ENCODE measurements around the gene VPS26B. TPM values are rescaled to one million over a fixed set of nuclear protein-coding genes. Genes with fewer than 3 reads are reported as not detected.
"Not testable (repeated sequence)": the region's sequence is repeated elsewhere in the genome, so short reads cannot be mapped to it uniquely, and the experiment has no call there.

The VPS26B gene
- total and polyA plus RNA-seq, 3 experiments from 2014 or later: 36.6 to 73.5 (median 36.7) TPM

- peak overlapping the region; percentile 53 for H3K27ac ChIP-seq (ENCODE audit: low read depth, low read length)
- H3K27ac Mint-ChIP-seq: peak overlapping the region; percentile 76 to 97 (median 90)
Measured at GRCh38 chr11:134252346-134253187, 28.1 kb downstream of the VPS26B start.

GRCh38 chr11:134253188-134253993, 28.9 kb downstream of the VPS26B start, which contains the start of the genes ACAD8 and THYN1:
ACAD8 (plus strand) TSS chr11:134253568; CDS start chr11:134253601, 33 bp downstream.
THYN1 (minus strand) TSS chr11:134253352; CDS start chr11:134252882, 470 bp downstream.
- peaks cover 0 to 55% (median 7%) of the 10 kb centered on the region in 3 donors for H3K36me3 Mint-ChIP-seq
- H3K4me3 Mint-ChIP-seq: peak within 1 kb of the TSS; percentile 88 to 99 (median 96)
- no peaks in the 10 kb centered on the region for H3K27me3 Mint-ChIP-seq
- CTCF ChIA-PET: interaction anchor here (1.2 to 2.0 kb wide), 7 partner anchors 9 to 29 kb away, joined by 3 to 8 read pairs (median 5); partner anchors contain the start of genes GLB1L3, NCAPD3 and VPS26B
- DNase-seq: peak; percentile 94 to 98 (median 95)
- peaks cover 20% of the 10 kb centered on the region for H3K36me3 ChIP-seq (ENCODE audit: insufficient read depth, low read length)
- peak within 1 kb of the TSS; percentile 76 to 97 (median 90) for H3K27ac Mint-ChIP-seq
- H3K9me3 ChIP-seq (ENCODE audit: low read length): no peaks in the 10 kb centered on the region
- peaks cover 30 to 47% (median 40%) of the 10 kb centered on the region in 3 donors for H3K4me1 Mint-ChIP-seq
- peak within 1 kb of the TSS; percentile 53 for H3K27ac ChIP-seq (ENCODE audit: low read depth, low read length)
- no peaks in the 10 kb centered on the region for H3K27me3 ChIP-seq (ENCODE audit: insufficient read depth, low read length, poor library complexity, severe bottlenecking)
- H3K4me3 ChIP-seq (ENCODE audit: low read length): peak within 1 kb of the TSS; percentile 91
- H3K4me1 ChIP-seq (ENCODE audit: insufficient read depth, low read length): peaks cover 25% of the 10 kb centered on the region
- POLR2A ChIA-PET: interaction anchor here (0.7 to 4.4 kb wide), 6 partner anchors 20 to 185 kb away, joined by 3 to 36 read pairs (median 4); partner anchors contain the start of genes GLB1L3, JAM3, NCAPD3 and VPS26B
- H3K9me3 Mint-ChIP-seq: no peaks in the 10 kb centered on the region

More at GRCh38 chr11:134252346-134253187, 28.1 kb downstream of the VPS26B start:
- ChIA-PET CTCF (interaction anchor here (1.2 to 2.0 kb wide), 7 partner anchors 10 to 28 kb away, joined by 4 to 10 read pairs (median 5); partner anchors contain the start of genes GLB1L3, NCAPD3 and VPS26B), POLR2A (interaction anchor here (1.0 to 4.4 kb wide), 3 partner anchors 24 to 184 kb away, joined by 3 to 36 read pairs (median 3); partner anchors contain the start of genes JAM3, NCAPD3 and VPS26B)
- no peaks in the 10 kb centered on the region for H3K27me3 Mint-ChIP-seq
- Histone ChIP-seq H3K36me3 (ENCODE audit: insufficient read depth, low read length) (peaks cover 26% of the 10 kb centered on the region), H3K9me3 (ENCODE audit: low read length) (no peaks in the 10 kb centered on the region), H3K27me3 (ENCODE audit: insufficient read depth, low read length, poor library complexity, severe bottlenecking) (no peaks in the 10 kb centered on the region), H3K4me3 (ENCODE audit: low read length) (peak overlapping the region; percentile 91), H3K4me1 (ENCODE audit: insufficient read depth, low read length) (peaks cover 25% of the 10 kb centered on the region)
- peaks cover 0 to 58% (median 6%) of the 10 kb centered on the region in 3 donors for H3K36me3 Mint-ChIP-seq
- H3K9me3 Mint-ChIP-seq: no peaks in the 10 kb centered on the region
- DNase-seq: no peak
- peaks cover 30 to 47% (median 40%) of the 10 kb centered on the region in 3 donors for H3K4me1 Mint-ChIP-seq
- H3K4me3 Mint-ChIP-seq: peak overlapping the region; percentile 88 to 99 (median 96)

DNA sequence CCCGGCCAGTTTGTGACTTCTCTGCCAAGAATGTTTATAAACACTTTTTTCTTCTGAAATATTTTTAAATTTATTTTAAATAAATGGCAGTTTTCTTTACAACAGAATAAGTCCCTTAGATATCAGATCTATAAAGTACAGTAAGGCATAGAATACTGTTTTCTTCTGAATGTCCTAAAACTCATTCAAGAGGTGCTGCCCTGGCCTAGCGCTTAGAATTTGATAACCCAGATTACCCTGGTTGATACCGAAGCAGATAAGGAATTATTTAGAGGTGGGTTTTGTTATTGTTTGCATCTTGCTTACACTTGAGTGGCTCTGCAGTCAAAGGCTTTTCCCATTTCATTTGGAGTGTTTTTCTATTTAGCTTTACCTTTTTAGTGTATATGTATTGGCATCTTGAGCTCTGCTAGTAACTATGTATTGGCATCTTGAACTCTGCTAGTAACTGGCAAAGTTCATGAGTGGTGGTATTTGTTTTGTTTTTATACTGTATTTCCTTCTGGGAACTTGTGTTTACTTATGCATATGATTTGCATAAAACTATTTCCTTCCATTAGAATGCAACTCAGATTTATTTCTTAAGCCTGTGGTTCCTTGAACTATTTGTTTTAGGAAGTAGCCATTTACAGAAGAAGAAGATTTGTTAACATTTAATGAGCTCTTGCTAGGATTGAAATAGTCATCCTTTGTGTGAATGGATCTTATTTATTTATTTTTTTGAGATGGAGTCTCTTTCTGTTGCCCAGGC, 30.1 kb downstream of the VPS26B start:
- ChIA-PET POLR2A (interaction anchor here (1.0 to 4.4 kb wide), 2 partner anchors 19 to 30 kb away, joined by 7 to 36 read pairs; partner anchors contain the start of genes NCAPD3 and VPS26B), CTCF (interaction anchor here (0.9 to 2.0 kb wide), 7 partner anchors 8 to 47 kb away, joined by 3 to 8 read pairs (median 4); partner anchors contain the start of genes GLB1L3 and VPS26B)
- H3K27ac ChIP-seq (ENCODE audit: low read depth, low read length): no peak overlapping the region
- Mint-ChIP-seq H3K9me3 (no peaks in the 10 kb centered on the region), H3K27me3 (no peaks in the 10 kb centered on the region), H3K36me3 (peaks cover 0 to 55% (median 11%) of the 10 kb centered on the region in 3 donors), H3K27ac (peak overlapping the region in 5 of 8 donors; percentile 17 to 85 (median 82)), H3K4me1 (peaks cover 30 to 43% (median 40%) of the 10 kb centered on the region in 3 donors), H3K4me3 (peak overlapping the region in 6 of 7 donors; percentile 88 to 99 (median 95))
- no peaks in the 10 kb centered on the region for H3K9me3 ChIP-seq (ENCODE audit: low read length)
- peaks cover 21% of the 10 kb centered on the region for H3K36me3 ChIP-seq (ENCODE audit: insufficient read depth, low read length)
- H3K27me3 ChIP-seq (ENCODE audit: insufficient read depth, low read length, poor library complexity, severe bottlenecking): no peaks in the 10 kb centered on the region
- no peak overlapping the region for H3K4me3 ChIP-seq (ENCODE audit: low read length)
- peaks cover 25% of the 10 kb centered on the region for H3K4me1 ChIP-seq (ENCODE audit: insufficient read depth, low read length)
- no peak for DNase-seq

- not testable (repeated sequence) for H3K9me3 Mint-ChIP-seq; H3K27me3 ChIP-seq (ENCODE audit: insufficient read depth, low read length, poor library complexity, severe bottlenecking); H3K9me3 ChIP-seq (ENCODE audit: low read length); DNase-seq; H3K4me3 ChIP-seq (ENCODE audit: low read length); H3K27ac ChIP-seq (ENCODE audit: low read depth, low read length); H3K27me3 Mint-ChIP-seq
- H3K4me1 Mint-ChIP-seq: peaks cover 30 to 43% (median 40%) of the 10 kb centered on the region in 3 donors
- peak overlapping the region in 4 of 7 donors; percentile 36 to 91 (median 78) for H3K4me3 Mint-ChIP-seq
- H3K36me3 Mint-ChIP-seq: peaks cover 0 to 55% (median 13%) of the 10 kb centered on the region in 3 donors
- peaks cover 23% of the 10 kb centered on the region for H3K36me3 ChIP-seq (ENCODE audit: insufficient read depth, low read length)
- CTCF ChIA-PET: interaction anchor here (0.9 to 2.0 kb wide), 3 partner anchors 21 to 48 kb away, joined by 3 to 8 read pairs (median 3); partner anchors contain the start of genes GLB1L3 and VPS26B
- H3K4me1 ChIP-seq (ENCODE audit: insufficient read depth, low read length): peaks cover 25% of the 10 kb centered on the region
- POLR2A ChIA-PET: interaction anchor here (4.4 kb wide), 1 partner anchor 30 kb away, joined by 36 read pairs; the partner anchor contains the start of genes NCAPD3 and VPS26B
- H3K27ac Mint-ChIP-seq: peak overlapping the region in 1 of 8 donors; percentile 20
Measured at GRCh38 chr11:134255184-134255561, 30.7 kb downstream of the VPS26B start.

DNA sequence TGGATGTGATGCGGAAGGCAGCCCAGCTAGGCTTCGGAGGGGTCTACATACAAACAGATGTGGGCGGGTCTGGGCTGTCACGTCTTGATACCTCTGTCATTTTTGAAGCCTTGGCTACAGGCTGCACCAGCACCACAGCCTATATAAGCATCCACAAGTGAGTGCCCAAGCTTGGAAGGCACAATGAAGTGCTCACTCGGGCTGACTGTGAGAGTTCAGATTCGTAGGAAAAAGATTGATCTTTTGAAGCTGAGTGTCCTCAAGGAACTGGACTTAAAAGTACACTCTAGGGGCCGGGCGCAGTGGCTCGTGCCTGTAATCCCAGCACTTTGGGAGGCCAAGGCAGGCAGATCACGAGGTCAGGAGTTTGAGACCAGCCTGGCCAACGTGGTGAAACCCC, 32.6 kb downstream of the VPS26B start:
- Histone ChIP-seq H3K4me1 (ENCODE audit: insufficient read depth, low read length) (peaks cover 16% of the 10 kb centered on the region), H3K9me3 (ENCODE audit: low read length) (no peaks in the 10 kb centered on the region), H3K27ac (ENCODE audit: low read depth, low read length) (no peak overlapping the region), H3K27me3 (ENCODE audit: insufficient read depth, low read length, poor library complexity, severe bottlenecking) (no peaks in the 10 kb centered on the region), H3K36me3 (ENCODE audit: insufficient read depth, low read length) (peaks cover 28% of the 10 kb centered on the region), H3K4me3 (ENCODE audit: low read length) (no peak overlapping the region)
- Mint-ChIP-seq H3K36me3 (peaks cover 0 to 63% (median 17%) of the 10 kb centered on the region in 3 donors), H3K9me3 (no peaks in the 10 kb centered on the region), H3K4me1 (peaks cover 22 to 33% (median 28%) of the 10 kb centered on the region in 3 donors), H3K27ac (peak overlapping the region in 1 of 8 donors; percentile 10), H3K4me3 (no peak overlapping the region), H3K27me3 (no peaks in the 10 kb centered on the region)
- no peak for DNase-seq
- ChIA-PET POLR2A (no interaction called here), CTCF (interaction anchor here (2.0 kb wide), 1 partner anchor 19 kb away, joined by 6 read pairs; the partner anchor contains the start of gene GLB1L3)

- no peaks in the 10 kb centered on the region for H3K9me3 ChIP-seq (ENCODE audit: low read length)
- ChIA-PET CTCF (no interaction called here), POLR2A (no interaction called here)
- H3K9me3 Mint-ChIP-seq: no peaks in the 10 kb centered on the region
- H3K4me1 Mint-ChIP-seq: peaks cover 11 to 22% (median 17%) of the 10 kb centered on the region in 3 donors
- H3K4me3 ChIP-seq (ENCODE audit: low read length): no peak overlapping the region
- no peaks in the 10 kb centered on the region for H3K27me3 ChIP-seq (ENCODE audit: insufficient read depth, low read length, poor library complexity, severe bottlenecking)
- no peaks in the 10 kb centered on the region for H3K27me3 Mint-ChIP-seq
- no peak for DNase-seq
- peak overlapping the region in 1 of 7 donors; percentile 69 for H3K4me3 Mint-ChIP-seq
- H3K27ac Mint-ChIP-seq: peak overlapping the region in 1 of 8 donors; percentile 77
- peaks cover 9% of the 10 kb centered on the region for H3K4me1 ChIP-seq (ENCODE audit: insufficient read depth, low read length)
- H3K27ac ChIP-seq (ENCODE audit: low read depth, low read length): no peak overlapping the region
- peaks cover 0 to 70% (median 18%) of the 10 kb centered on the region in 3 donors for H3K36me3 Mint-ChIP-seq
- H3K36me3 ChIP-seq (ENCODE audit: insufficient read depth, low read length): peaks cover 32% of the 10 kb centered on the region
Measured at GRCh38 chr11:134258577-134258976, 34.1 kb downstream of the VPS26B start.

Measured in CD8-positive, alpha-beta memory T cell (primary cell).